ENCODE measurements around the gene ERBB2. TPM values are rescaled to one million over a fixed set of nuclear protein-coding genes. Genes with fewer than 3 reads are reported as not detected.

Gene ERBB2
- total and polyA plus RNA-seq, 2 of the 13 experiments (the other 11 are each of a cell fraction or from before 2014, with no cell fraction given): 57.7 to 64.1 TPM

DNA sequence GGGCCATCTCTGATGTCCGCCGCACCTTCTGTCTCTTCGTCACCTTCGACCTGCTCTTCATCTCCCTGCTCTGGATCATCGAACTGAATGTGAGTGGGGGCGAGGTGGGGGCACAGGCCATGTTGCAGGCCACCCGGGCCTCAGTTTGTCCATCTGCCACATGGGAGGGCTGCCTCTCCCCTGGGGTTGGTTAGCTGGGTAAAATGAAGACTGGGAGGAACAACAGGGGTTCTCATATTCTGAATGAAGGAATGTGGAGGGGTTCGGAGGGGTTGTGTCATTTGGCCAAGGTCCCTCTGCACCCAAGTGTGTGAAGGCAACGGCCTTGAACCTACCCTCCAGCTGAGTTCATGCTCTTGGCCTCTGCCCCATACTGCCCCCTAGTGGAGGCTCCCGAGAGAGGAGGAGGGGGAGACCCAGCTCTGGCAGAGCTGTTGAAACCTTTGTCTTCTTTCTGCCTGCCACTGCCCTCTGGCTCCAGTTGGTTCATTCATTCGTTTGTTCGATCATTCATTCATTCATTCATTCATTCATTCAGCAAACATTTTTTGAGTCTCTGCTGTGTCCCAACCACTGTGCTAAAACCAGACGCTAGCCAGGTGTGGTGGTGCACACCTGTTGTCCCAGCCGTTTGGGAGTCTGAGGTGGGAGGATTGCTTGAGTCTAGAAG lies 46.1 kb upstream of the ERBB2 start (continued):
- TF ChIP-seq, protein P1, sequence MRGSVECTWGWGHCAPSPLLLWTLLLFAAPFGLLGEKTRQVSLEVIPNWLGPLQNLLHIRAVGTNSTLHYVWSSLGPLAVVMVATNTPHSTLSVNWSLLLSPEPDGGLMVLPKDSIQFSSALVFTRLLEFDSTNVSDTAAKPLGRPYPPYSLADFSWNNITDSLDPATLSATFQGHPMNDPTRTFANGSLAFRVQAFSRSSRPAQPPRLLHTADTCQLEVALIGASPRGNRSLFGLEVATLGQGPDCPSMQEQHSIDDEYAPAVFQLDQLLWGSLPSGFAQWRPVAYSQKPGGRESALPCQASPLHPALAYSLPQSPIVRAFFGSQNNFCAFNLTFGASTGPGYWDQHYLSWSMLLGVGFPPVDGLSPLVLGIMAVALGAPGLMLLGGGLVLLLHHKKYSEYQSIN (CRISPR knock-in tag; IDR thresholded peaks at IDR 0.05; ENCODE audit: borderline replicate concordance): no peak
- TF ChIP-seq, protein P2, sequence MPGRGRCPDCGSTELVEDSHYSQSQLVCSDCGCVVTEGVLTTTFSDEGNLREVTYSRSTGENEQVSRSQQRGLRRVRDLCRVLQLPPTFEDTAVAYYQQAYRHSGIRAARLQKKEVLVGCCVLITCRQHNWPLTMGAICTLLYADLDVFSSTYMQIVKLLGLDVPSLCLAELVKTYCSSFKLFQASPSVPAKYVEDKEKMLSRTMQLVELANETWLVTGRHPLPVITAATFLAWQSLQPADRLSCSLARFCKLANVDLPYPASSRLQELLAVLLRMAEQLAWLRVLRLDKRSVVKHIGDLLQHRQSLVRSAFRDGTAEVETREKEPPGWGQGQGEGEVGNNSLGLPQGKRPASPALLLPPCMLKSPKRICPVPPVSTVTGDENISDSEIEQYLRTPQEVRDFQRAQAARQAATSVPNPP (CRISPR knock-in tag; IDR thresholded peaks at IDR 0.05): no peak
- no peak for TF ChIP-seq POGZ (CRISPR knock-in tag; IDR thresholded peaks at IDR 0.05)
- no peak for TF ChIP-seq ZNF264 (CRISPR knock-in tag; IDR thresholded peaks at IDR 0.05)
- TF ChIP-seq SMAD1 (CRISPR knock-in tag; IDR thresholded peaks at IDR 0.05; ENCODE audit: borderline replicate concordance, low read depth): peak; percentile 40; the same call in 1 of the 2 replicates
- TF ChIP-seq, protein P3, sequence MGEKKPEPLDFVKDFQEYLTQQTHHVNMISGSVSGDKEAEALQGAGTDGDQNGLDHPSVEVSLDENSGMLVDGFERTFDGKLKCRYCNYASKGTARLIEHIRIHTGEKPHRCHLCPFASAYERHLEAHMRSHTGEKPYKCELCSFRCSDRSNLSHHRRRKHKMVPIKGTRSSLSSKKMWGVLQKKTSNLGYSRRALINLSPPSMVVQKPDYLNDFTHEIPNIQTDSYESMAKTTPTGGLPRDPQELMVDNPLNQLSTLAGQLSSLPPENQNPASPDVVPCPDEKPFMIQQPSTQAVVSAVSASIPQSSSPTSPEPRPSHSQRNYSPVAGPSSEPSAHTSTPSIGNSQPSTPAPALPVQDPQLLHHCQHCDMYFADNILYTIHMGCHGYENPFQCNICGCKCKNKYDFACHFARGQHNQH (CRISPR knock-in tag; IDR thresholded peaks at IDR 0.05): peak; percentile 75
- TF ChIP-seq, protein P4, sequence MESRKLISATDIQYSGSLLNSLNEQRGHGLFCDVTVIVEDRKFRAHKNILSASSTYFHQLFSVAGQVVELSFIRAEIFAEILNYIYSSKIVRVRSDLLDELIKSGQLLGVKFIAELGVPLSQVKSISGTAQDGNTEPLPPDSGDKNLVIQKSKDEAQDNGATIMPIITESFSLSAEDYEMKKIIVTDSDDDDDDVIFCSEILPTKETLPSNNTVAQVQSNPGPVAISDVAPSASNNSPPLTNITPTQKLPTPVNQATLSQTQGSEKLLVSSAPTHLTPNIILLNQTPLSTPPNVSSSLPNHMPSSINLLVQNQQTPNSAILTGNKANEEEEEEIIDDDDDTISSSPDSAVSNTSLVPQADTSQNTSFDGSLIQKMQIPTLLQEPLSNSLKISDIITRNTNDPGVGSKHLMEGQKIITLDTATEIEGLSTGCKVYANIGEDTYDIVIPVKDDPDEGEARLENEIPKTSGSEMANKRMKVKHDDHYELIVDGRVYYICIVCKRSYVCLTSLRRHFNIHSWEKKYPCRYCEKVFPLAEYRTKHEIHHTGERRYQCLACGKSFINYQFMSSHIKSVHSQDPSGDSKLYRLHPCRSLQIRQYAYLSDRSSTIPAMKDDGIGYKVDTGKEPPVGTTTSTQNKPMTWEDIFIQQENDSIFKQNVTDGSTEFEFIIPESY (CRISPR knock-in tag; IDR thresholded peaks at IDR 0.05): no peak
- TF ChIP-seq ZNF224 (CRISPR knock-in tag; IDR thresholded peaks at IDR 0.05): no peak
- no peak for TF ChIP-seq FOXC1 (CRISPR knock-in tag; IDR thresholded peaks at IDR 0.05; ENCODE audit: borderline replicate concordance)
- no peak for TF ChIP-seq ZBTB42 (CRISPR knock-in tag; IDR thresholded peaks at IDR 0.05)
- TF ChIP-seq ZNF891 (CRISPR knock-in tag; IDR thresholded peaks at IDR 0.05): no peak; the same call in 1 of the 2 replicates
- TF ChIP-seq POLR2AphosphoS2 (IDR thresholded peaks at IDR 0.05; ENCODE audit: low read depth, low read length): no peak
- TF ChIP-seq SMAD3 (CRISPR knock-in tag; IDR thresholded peaks at IDR 0.05): no peak
- no peak for TF ChIP-seq MTA1 (CRISPR knock-in tag; IDR thresholded peaks at IDR 0.05; ENCODE audit: borderline replicate concordance)
- TF ChIP-seq ZNF441 (CRISPR knock-in tag; IDR thresholded peaks at IDR 0.05; ENCODE audit: borderline replicate concordance): no peak
- no peak for TF ChIP-seq MEIS1 (CRISPR knock-in tag; IDR thresholded peaks at IDR 0.05; ENCODE audit: borderline replicate concordance)
- TF ChIP-seq ZNF367 (CRISPR knock-in tag; IDR thresholded peaks at IDR 0.05; ENCODE audit: borderline replicate concordance): no peak
- TF ChIP-seq ZNF484 (CRISPR knock-in tag; IDR thresholded peaks at IDR 0.05; ENCODE audit: borderline replicate concordance, low read depth): no peak
- no peak for TF ChIP-seq ZNF143 (CRISPR knock-in tag; IDR thresholded peaks at IDR 0.05)
- no peak for TF ChIP-seq PHF20 (CRISPR knock-in tag; IDR thresholded peaks at IDR 0.05)
- no peak for TF ChIP-seq ZNF431 (CRISPR knock-in tag; IDR thresholded peaks at IDR 0.05; ENCODE audit: borderline replicate concordance, low read depth)
- TF ChIP-seq, protein P5, sequence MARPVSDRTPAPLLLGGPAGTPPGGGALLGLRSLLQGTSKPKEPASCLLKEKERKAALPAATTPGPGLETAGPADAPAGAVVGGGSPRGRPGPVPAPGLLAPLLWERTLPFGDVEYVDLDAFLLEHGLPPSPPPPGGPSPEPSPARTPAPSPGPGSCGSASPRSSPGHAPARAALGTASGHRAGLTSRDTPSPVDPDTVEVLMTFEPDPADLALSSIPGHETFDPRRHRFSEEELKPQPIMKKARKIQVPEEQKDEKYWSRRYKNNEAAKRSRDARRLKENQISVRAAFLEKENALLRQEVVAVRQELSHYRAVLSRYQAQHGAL (CRISPR knock-in tag; IDR thresholded peaks at IDR 0.05; ENCODE audit: not compliant biosample characterization): no peak
- no peak for TF ChIP-seq ZNF33A (CRISPR knock-in tag; IDR thresholded peaks at IDR 0.05; ENCODE audit: borderline replicate concordance)
